IMR-90 (cell line): ENCODE results near the gene NLGN1. TPM values are rescaled to one million over a fixed set of nuclear protein-coding genes. Genes with fewer than 3 reads are reported as not detected.

Experiments
- ATAC-seq: fragments of 200-7000 bp; cut with Tn5 transposase; 2 replicates; pipeline ENCODE4 v1.9.1; 2020; ENCODE audit warnings: low read depth, mild to moderate bottlenecking, moderate library complexity
- BruUV-seq: library from RNA; stranded (reverse); fragments of 400-500 nt; replicated peaks from 2 replicates; lab custom pipeline; 2021; lab: Mats Ljungman, UMichigan
- CTCF ChIA-PET: fragments of 300-600 bp; formaldehyde crosslinking; extraction: SDS; loops from one replicate; lab custom pipeline; 2021; ENCODE audit warnings: antibody characterized with exemption; lab: Yijun Ruan, JAX
- POLR2A ChIA-PET: fragments of 300-600 bp; sonication (Branson Sonifier 250); formaldehyde crosslinking; loops from one replicate; lab custom pipeline; 2022; ENCODE audit warnings: antibody characterized with exemption; ENCODE audit not compliant: unreplicated experiment; lab: Charles Lee
- DNase-seq: peaks from one replicate; pipeline ENCODE4 v3.0.0; 2013
- H2AFZ ChIP-seq: replicated peaks from 2 replicates; pipeline ENCODE3; 2013; ENCODE audit warnings: low read length, mild to moderate bottlenecking; ENCODE audit not compliant: poor library complexity
- H2AK5ac ChIP-seq: 2 replicates; pipeline ENCODE4 v1.6.1; 2013; ENCODE audit warnings: low read depth, low read length, inconsistent platforms
- H2AK9ac ChIP-seq: replicated peaks from 2 replicates; pipeline ENCODE3; 2013; ENCODE audit warnings: mild to moderate bottlenecking, low read depth, low read length, moderate library complexity; ENCODE audit not compliant: poor library complexity
- H2BK120ac ChIP-seq: 2 replicates; pipeline ENCODE4 v1.6.1; 2013; ENCODE audit warnings: low read depth, low read length, inconsistent platforms
- H2BK15ac ChIP-seq: 3 replicates; pipeline ENCODE4 v1.6.1; 2013; ENCODE audit warnings: low read depth, low read length, inconsistent platforms
- H2BK20ac ChIP-seq: 2 replicates; pipeline ENCODE4 v1.6.1; 2013; ENCODE audit warnings: low read depth, mild to moderate bottlenecking, inconsistent platforms, low read length, moderate library complexity
- H2BK5ac ChIP-seq: 2 replicates; pipeline ENCODE4 v1.6.1; 2013; ENCODE audit warnings: mild to moderate bottlenecking, low read depth, low read length, inconsistent platforms; ENCODE audit not compliant: poor library complexity, severe bottlenecking
- H3K14ac ChIP-seq: replicated peaks from 2 replicates; pipeline ENCODE4 v1.6.1; 2013; ENCODE audit warnings: low read depth, low read length, inconsistent platforms
- H3K18ac ChIP-seq: 2 replicates; pipeline ENCODE4 v1.6.1; 2013; ENCODE audit warnings: low read depth, low read length, control low read depth
- H3K23ac ChIP-seq: 2 replicates; pipeline ENCODE4 v1.6.1; 2013; ENCODE audit warnings: low read depth, low read length, inconsistent platforms
- H3K27ac ChIP-seq: 2 replicates; pipeline ENCODE4 v1.5.1; 2013; ENCODE audit warnings: mild to moderate bottlenecking, control low read depth, low read length; ENCODE audit not compliant: insufficient read depth
- H3K27me3 ChIP-seq: 2 replicates; pipeline ENCODE4 v1.6.1; 2013; ENCODE audit warnings: low read length; ENCODE audit not compliant: control insufficient read depth, insufficient read depth
- H3K36me3 ChIP-seq: 2 replicates; pipeline ENCODE4 v1.6.1; 2013; ENCODE audit warnings: low read length, mixed read lengths; ENCODE audit not compliant: control insufficient read depth, insufficient read depth
- H3K4ac ChIP-seq: 2 replicates; pipeline ENCODE4 v1.6.1; 2013; ENCODE audit warnings: low read depth, low read length, inconsistent platforms
- H3K4me1 ChIP-seq: 2 replicates; pipeline ENCODE4 v1.6.1; 2013; ENCODE audit warnings: low read length, mixed read lengths; ENCODE audit not compliant: control insufficient read depth, insufficient read depth
- H3K4me2 ChIP-seq: 2 replicates; pipeline ENCODE4 v1.6.1; 2013; ENCODE audit warnings: low read depth, mild to moderate bottlenecking, control low read depth, low read length, moderate library complexity
- H3K4me3 ChIP-seq: 2 replicates; pipeline ENCODE4 v1.5.1; 2013; ENCODE audit warnings: low read depth, mild to moderate bottlenecking, control low read depth, low read length, moderate library complexity; ENCODE audit not compliant: insufficient read depth
- H3K56ac ChIP-seq: 2 replicates; pipeline ENCODE4 v1.6.1; 2013; ENCODE audit warnings: low read length, inconsistent platforms; ENCODE audit not compliant: insufficient read depth; ENCODE audit errors: extremely low read depth
- H3K79me1 ChIP-seq, 2 experiments: 2 replicates each; pipeline ENCODE4 v1.6.1; 2013; ENCODE audit warnings: low read length in 2 of 2, inconsistent platforms in 1 of 2, low read depth in 1 of 2
- H3K9ac ChIP-seq: 2 replicates; pipeline ENCODE4 v1.6.1; 2013; ENCODE audit warnings: low read depth, low read length, control low read depth
- H3K9me1 ChIP-seq: 2 replicates; pipeline ENCODE4 v1.6.1; 2013; ENCODE audit warnings: low read length, inconsistent platforms; ENCODE audit not compliant: insufficient read depth
- H3K9me3 ChIP-seq: 2 replicates; pipeline ENCODE4 v1.6.1; 2013; ENCODE audit warnings: low read length; ENCODE audit not compliant: control insufficient read depth, insufficient read depth
- H4K20me1 ChIP-seq: 2 replicates; pipeline ENCODE4 v1.6.1; 2013; ENCODE audit warnings: low read length, inconsistent platforms; ENCODE audit not compliant: insufficient read depth
- H4K5ac ChIP-seq: 2 replicates; pipeline ENCODE4 v1.6.1; 2013; ENCODE audit warnings: mild to moderate bottlenecking, low read depth, low read length, control low read depth
- H4K8ac ChIP-seq, 2 experiments: 2 replicates each; pipeline ENCODE4 v1.6.1; 2013; ENCODE audit warnings: low read depth in 2 of 2, low read length in 2 of 2, control low read depth in 1 of 2, inconsistent platforms in 1 of 2
- H4K91ac ChIP-seq: 2 replicates; pipeline ENCODE4 v1.6.1; 2013; ENCODE audit warnings: low read depth, low read length, inconsistent platforms; ENCODE audit not compliant: insufficient read depth
- ELK1 ChIP-seq: fragments of 150-350 bp; IDR thresholded peaks from 2 replicates; pipeline ENCODE4 v1.6.1; 2016; ENCODE audit warnings: low read depth, mild to moderate bottlenecking, low read length, moderate library complexity, borderline replicate concordance
- MAFK ChIP-seq: IDR thresholded peaks from 2 replicates; pipeline ENCODE4 v1.6.1; 2012; ENCODE audit warnings: low read depth, low read length, improper control_type of control experiment
- MXI1 ChIP-seq: IDR thresholded peaks from 2 replicates; pipeline ENCODE4 v1.6.1; 2012; ENCODE audit warnings: low read depth, mild to moderate bottlenecking, low read length, moderate library complexity, borderline replicate concordance
- NFE2L2 ChIP-seq: fragments of 150-350 bp; IDR thresholded peaks from 2 replicates; pipeline ENCODE4 v1.6.1; 2016; ENCODE audit warnings: low read depth, mild to moderate bottlenecking, low read length
- POLR2A ChIP-seq: IDR thresholded peaks from 2 replicates; pipeline ENCODE4 v1.6.1; 2012; ENCODE audit warnings: mild to moderate bottlenecking, low read depth, low read length
- WGBS, 2 experiments: methylation state at CpG; one replicate each; pipeline versions ENCODE4 v1.1.5 to v1.1.7; 2013; ENCODE audit warnings: missing lambda C conversion rate in 2 of 2; ENCODE audit not compliant: insufficient read length in 1 of 2; ENCODE audit errors: extremely low coverage in 2 of 2; 5-methylcytosine and 5-hydroxymethylcytosine counted together
- dilution Hi-C: fragments of 300-500 bp; cut with HindIII; formaldehyde crosslinking; loops from one replicate; pipeline ENCODE4 v1.14.3; 2018; ENCODE audit warnings: low sequenced_read_pairs; ENCODE audit not compliant: unreplicated experiment
- in situ Hi-C: fragments of 300-500 bp; cut with MboI; formaldehyde crosslinking; loops from 3 replicates; pipeline ENCODE4 v1.14.3; 2019; ENCODE audit warnings: low sequenced_read_pairs, inconsistent platforms, mixed read lengths
- intact Hi-C: fragments of 100-400 bp; cut with micrococcal nuclease; formaldehyde crosslinking; loops from 2 replicates; pipeline ENCODE4 v1.10.0; 2022
- polyA plus RNA-seq, 3 experiments: library from polyadenylated mRNA; depleted of rRNA; stranded (reverse); fragments of >200 nt; gene quantifications; 2 replicates each; pipeline ENCODE4 v1.2.3, GENCODE V29; 2012; ENCODE audit warnings: low replicate concordance in 1 of 3
- total RNA-seq: library from RNA; depleted of rRNA; stranded (reverse); fragments of >200 nt; gene quantifications from 2 replicates; pipeline ENCODE4 v1.2.3, GENCODE V29; 2012

The NLGN1 gene
- total and polyA plus RNA-seq, 2 of the 4 experiments (the other 2 are of a cell fraction): 1.8 to 12.5 TPM

- H3K14ac ChIP-seq: no peak overlapping the region; the same call in 1 of the 2 replicates
- H2AK5ac ChIP-seq: no peak overlapping the region
- no peak overlapping the region for H4K8ac ChIP-seq
- peak overlapping the region; percentile 50; the same call in 1 of the 3 replicates for H2BK15ac ChIP-seq
- H3K23ac ChIP-seq: no peak overlapping the region
- no peak overlapping the region for H2AFZ ChIP-seq
- in situ Hi-C loops: no loop called here
- no peaks in the 10 kb centered on the region; the same call in 1 of the 2 replicates for H3K9me1 ChIP-seq
- H3K9me3 ChIP-seq: no peaks in the 10 kb centered on the region
- no peak overlapping the region for H2BK120ac ChIP-seq
- H3K4me2 ChIP-seq: no peak overlapping the region
- H3K9ac ChIP-seq: no peak overlapping the region
- no peak overlapping the region for H3K18ac ChIP-seq
- no peaks in the 10 kb centered on the region for H3K27me3 ChIP-seq
- H4K91ac ChIP-seq: no peak overlapping the region
- no peak for ATAC-seq
- H2AK9ac ChIP-seq: peak overlapping the region; percentile 24
- H4K20me1 ChIP-seq: no peaks in the 10 kb centered on the region
- intact Hi-C loops: no loop called here
- no TSS peak for BruUV-seq
- H2BK5ac ChIP-seq: no peak overlapping the region
- TF ChIP-seq MXI1 (no peak), POLR2A (no peak), MAFK (no peak), ELK1 (no peak), NFE2L2 (no peak)
- no peak overlapping the region for H4K5ac ChIP-seq
- H2BK20ac ChIP-seq: no peak overlapping the region; the same call in 1 of the 2 replicates
- peak; percentile 29 for DNase-seq
- no peak overlapping the region for H3K4me3 ChIP-seq
- H3K4me1 ChIP-seq: no peaks in the 10 kb centered on the region; the same call in 1 of the 2 replicates
- WGBS, 2 experiments: no CpG with 5 or more reads among the region's 1 CpG
- H3K56ac ChIP-seq: no peak overlapping the region
- ChIA-PET POLR2A (no interaction called here), CTCF (no interaction called here)
- H3K79me1 ChIP-seq: 0 out of 4 replicates have a peak, but pooled peaks cover 0 to 3% of the 10 kb centered on the region in 2 experiments
- no peak overlapping the region for H3K4ac ChIP-seq
- no peaks in the 10 kb centered on the region for H3K36me3 ChIP-seq
- no peak overlapping the region for H3K27ac ChIP-seq
- dilution Hi-C loops: no loop called here
Measured at GRCh38 chr3:173653781-173654180, 256.2 kb downstream of the NLGN1 start.
